ENCODE results near the gene ZNF672.

ZNF672 gene

GRCh38 chr1:248804771-248805681 lies 33.0 kb upstream of the ZNF672 start:
- Histone ChIP-seq H3K4me2 (ENCODE audit: low read depth, low read length, poor library complexity, severe bottlenecking) (no peak overlapping the region), H3K4me3 (ENCODE audit: low read length, poor library complexity, severe bottlenecking) (no peak overlapping the region), H4K20me1 (ENCODE audit: insufficient read depth, low read length, poor library complexity, severe bottlenecking) (no peaks in the 10 kb centered on the region), H3K27me3 (ENCODE audit: insufficient read depth, low read length, poor library complexity, severe bottlenecking) (no peaks in the 10 kb centered on the region), H3K36me3 (ENCODE audit: insufficient read depth, low read length) (no peaks in the 10 kb centered on the region), H3K4me1 (ENCODE audit: insufficient read depth, low read length, poor library complexity, severe bottlenecking) (no peaks in the 10 kb centered on the region), H3K79me2 (ENCODE audit: insufficient read depth, low read length) (no peaks in the 10 kb centered on the region), H3K9me2 (replicated peaks; ENCODE audit: low read depth, low read length) (no peaks in the 10 kb centered on the region), H3K9ac (ENCODE audit: low read depth, low read length, poor library complexity, severe bottlenecking) (no peak overlapping the region), H2AFZ (ENCODE audit: low read length) (no peak overlapping the region), H3K9me3 (ENCODE audit: insufficient read depth, low read depth, low read length) (no peaks in the 10 kb centered on the region), H3F3A (ENCODE audit: low read depth) (no peaks in the 10 kb centered on the region)
- no peak for TF ChIP-seq CTCF (conservative IDR thresholded peaks at IDR 0.05; ENCODE audit: low read length)
- no peak for TF ChIP-seq EZH2phosphoT487 (IDR thresholded peaks at IDR 0.05; ENCODE audit: borderline replicate concordance)

- H3K9me3 ChIP-seq (ENCODE audit: insufficient read depth, low read depth, low read length): no peaks in the 10 kb centered on the region
- no peaks in the 10 kb centered on the region for H3K27me3 ChIP-seq (ENCODE audit: insufficient read depth, low read length, poor library complexity, severe bottlenecking)
- no peaks in the 10 kb centered on the region for H4K20me1 ChIP-seq (ENCODE audit: insufficient read depth, low read length, poor library complexity, severe bottlenecking)
- H3K4me3 ChIP-seq (ENCODE audit: low read length, poor library complexity, severe bottlenecking): no peak overlapping the region
- no peaks in the 10 kb centered on the region for H3K9me2 ChIP-seq (replicated peaks; ENCODE audit: low read depth, low read length)
- no peaks in the 10 kb centered on the region for H3K4me1 ChIP-seq (ENCODE audit: insufficient read depth, low read length, poor library complexity, severe bottlenecking)
- no peak overlapping the region for H3K9ac ChIP-seq (ENCODE audit: low read depth, low read length, poor library complexity, severe bottlenecking)
- no peaks in the 10 kb centered on the region for H3F3A ChIP-seq (ENCODE audit: low read depth)
- no peak for TF ChIP-seq CTCF (conservative IDR thresholded peaks at IDR 0.05; ENCODE audit: low read length)
- H3K79me2 ChIP-seq (ENCODE audit: insufficient read depth, low read length): no peaks in the 10 kb centered on the region
- H3K4me2 ChIP-seq (ENCODE audit: low read depth, low read length, poor library complexity, severe bottlenecking): no peak overlapping the region
- H3K36me3 ChIP-seq (ENCODE audit: insufficient read depth, low read length): no peaks in the 10 kb centered on the region; the same call in 1 of the 2 replicates
- no peak overlapping the region for H2AFZ ChIP-seq (ENCODE audit: low read length)
These were observed 32.1 kb upstream of the ZNF672 start for GRCh38 chr1:248805876-248806275.

GRCh38 chr1:248807067-248807737 lies 30.8 kb upstream of the ZNF672 start:
- no peaks in the 10 kb centered on the region for H3K9me2 ChIP-seq (replicated peaks; ENCODE audit: low read depth, low read length)
- no peaks in the 10 kb centered on the region for H3K27me3 ChIP-seq (ENCODE audit: insufficient read depth, low read length, poor library complexity, severe bottlenecking)
- H3K79me2 ChIP-seq (ENCODE audit: insufficient read depth, low read length): no peaks in the 10 kb centered on the region
- no peak overlapping the region for H3K9ac ChIP-seq (ENCODE audit: low read depth, low read length, poor library complexity, severe bottlenecking)
- TF ChIP-seq EZH2phosphoT487 (IDR thresholded peaks at IDR 0.05; ENCODE audit: borderline replicate concordance) (no peak), CTCF (conservative IDR thresholded peaks at IDR 0.05; ENCODE audit: low read length) (peak; percentile 86)
- no peaks in the 10 kb centered on the region for H3F3A ChIP-seq (ENCODE audit: low read depth)
- H4K20me1 ChIP-seq (ENCODE audit: insufficient read depth, low read length, poor library complexity, severe bottlenecking): no peaks in the 10 kb centered on the region
- H3K4me3 ChIP-seq (ENCODE audit: low read length, poor library complexity, severe bottlenecking): no peak overlapping the region
- H3K36me3 ChIP-seq (ENCODE audit: insufficient read depth, low read length): peaks cover 6% of the 10 kb centered on the region; the same call in 1 of the 2 replicates
- H3K4me2 ChIP-seq (ENCODE audit: low read depth, low read length, poor library complexity, severe bottlenecking): no peak overlapping the region
- no peak overlapping the region for H2AFZ ChIP-seq (ENCODE audit: low read length)
- no peaks in the 10 kb centered on the region for H3K9me3 ChIP-seq (ENCODE audit: insufficient read depth, low read depth, low read length)
- no peaks in the 10 kb centered on the region for H3K4me1 ChIP-seq (ENCODE audit: insufficient read depth, low read length, poor library complexity, severe bottlenecking)
